HCT116 (cell line): ENCODE results near the gene ABHD14A. TPM values are rescaled to one million over a fixed set of nuclear protein-coding genes. Genes with fewer than 3 reads are reported as not detected.

Source experiments
- ATAC-seq: fragments of 200-7000 bp; cut with Tn5 transposase; 2 replicates; pipeline ENCODE4 v1.9.1; 2020; ENCODE audit warnings: mild to moderate bottlenecking, moderate library complexity
- BruUV-seq: library from RNA; stranded (reverse); fragments of 400-500 nt; replicated peaks from 2 replicates; lab custom pipeline; 2021; lab: Mats Ljungman, UMichigan
- CTCF ChIA-PET: fragments of 300-600 bp; sonication (Branson Sonifier 250); formaldehyde crosslinking; loops from one replicate; lab custom pipeline; 2021; ENCODE audit warnings: antibody characterized with exemption; lab: Charles Lee
- POLR2A ChIA-PET: fragments of 300-600, 350-600 bp; sonication (Branson Sonifier 250); formaldehyde crosslinking; loops from one replicate; lab custom pipeline; 2021; ENCODE audit warnings: antibody characterized with exemption; lab: Charles Lee
- RAD21 ChIA-PET, 2 experiments: fragments of 300-600 bp; sonication (Branson Sonifier 250); formaldehyde crosslinking; loops; one replicate each; lab custom pipeline; 2023; ENCODE audit warnings: low total read pairs in 2 of 2; ENCODE audit not compliant: uncharacterized antibody in 2 of 2, unreplicated experiment in 2 of 2, low non-redundant PET in 1 of 2; lab: Charles Lee
- DNase-seq: peaks from one replicate; pipeline ENCODE4 v3.0.0-alpha.2; 2010; ENCODE audit warnings: low read depth, low spot score
- H2AFZ ChIP-seq: fragments of 200-600 bp; shearing (Covaris generic), sonication (generic); 2 replicates; pipeline ENCODE4 v1.6.1; 2017; ENCODE audit warnings: low read depth, mixed run types, mixed read lengths, antibody characterized with exemption, low read length; ENCODE audit not compliant: poor library complexity, severe bottlenecking
- H3K27ac ChIP-seq: 2 replicates; pipeline ENCODE4 v1.5.1; 2012; ENCODE audit warnings: low read depth, low read length
- H3K27me3 ChIP-seq: fragments of 200-600 bp; sonication (generic); 2 replicates; pipeline ENCODE4 v1.6.1; 2016; ENCODE audit warnings: mixed run types, low read length, mixed read lengths; ENCODE audit not compliant: insufficient read depth
- H3K36me3 ChIP-seq, 2 experiments: fragments of 200-500 bp in 1 of 2; fragments of 200-600 bp in 1 of 2; sonication (Bioruptor generic) in 1 of 2; sonication (generic) in 1 of 2; 2 replicates each; pipeline versions ENCODE4 v1.5.1 to v1.6.1; 2014 to 2016; ENCODE audit warnings: low read length in 2 of 2, inconsistent platforms in 1 of 2, mixed read lengths in 1 of 2, mixed run types in 1 of 2; ENCODE audit not compliant: insufficient read depth in 2 of 2, control insufficient read depth in 1 of 2
- H3K4me1 ChIP-seq, 2 experiments: fragments of 200-600 bp in 1 of 2; sonication (generic) in 1 of 2; 2 replicates each; pipeline versions ENCODE4 v1.5.1 to v1.6.1; 2012 to 2017; ENCODE audit warnings: low read length in 2 of 2, inconsistent platforms in 1 of 2, mild to moderate bottlenecking in 1 of 2, mixed read lengths in 1 of 2, mixed run types in 1 of 2, moderate library complexity in 1 of 2; ENCODE audit not compliant: insufficient read depth in 2 of 2, control insufficient read depth in 1 of 2
- H3K4me2 ChIP-seq: fragments of 200-600 bp; sonication (generic); 2 replicates; pipeline ENCODE4 v1.6.1; 2017; ENCODE audit warnings: mixed run types, low read length, mixed read lengths
- H3K4me3 ChIP-seq, 2 experiments: fragments of 200-600 bp in 1 of 2; sonication (generic) in 1 of 2; replicated peaks in 1 of 2; 2 replicates each; pipeline ENCODE4 v1.5.1; 2011 to 2016; ENCODE audit warnings: low read length in 2 of 2, control low read depth in 1 of 2, low read depth in 1 of 2, mild to moderate bottlenecking in 1 of 2, mixed read lengths in 1 of 2, mixed run types in 1 of 2
- H3K79me2 ChIP-seq: fragments of 200-600 bp; sonication (generic); 2 replicates; pipeline ENCODE4 v1.6.1; 2017; ENCODE audit warnings: mild to moderate bottlenecking, mixed run types, low read length, moderate library complexity, mixed read lengths; ENCODE audit not compliant: insufficient read depth
- H3K9ac ChIP-seq: fragments of 200-600 bp; sonication (generic); 2 replicates; pipeline ENCODE4 v1.6.1; 2016; ENCODE audit warnings: low read length, mixed read lengths
- H3K9me2 ChIP-seq: fragments of 200-600 bp; sonication (generic), shearing (Covaris generic); 2 replicates; pipeline ENCODE4 v1.6.1; 2017; ENCODE audit warnings: mixed run types, mild to moderate bottlenecking, moderate library complexity; ENCODE audit not compliant: insufficient read depth
- H3K9me3 ChIP-seq, 2 experiments: fragments of 200-500 bp in 1 of 2; fragments of 200-600 bp in 1 of 2; sonication (Bioruptor generic) in 1 of 2; sonication (generic) in 1 of 2; 2 replicates each; pipeline ENCODE4 v1.6.1; 2014 to 2017; ENCODE audit warnings: low read length in 2 of 2, mixed read lengths in 2 of 2, inconsistent platforms in 1 of 2, low read depth in 1 of 2, mild to moderate bottlenecking in 1 of 2, mixed run types in 1 of 2, moderate library complexity in 1 of 2; ENCODE audit not compliant: control insufficient read depth in 1 of 2, insufficient read depth in 1 of 2
- H4K20me1 ChIP-seq: fragments of 200-600 bp; sonication (generic), shearing (Covaris generic); 2 replicates; pipeline ENCODE4 v1.6.1; 2017; ENCODE audit warnings: mixed run types, mild to moderate bottlenecking, moderate library complexity; ENCODE audit not compliant: insufficient read depth
- ATF3 ChIP-seq: IDR thresholded peaks from 2 replicates; pipeline ENCODE4 v1.6.1; 2012
- CBX3 ChIP-seq: IDR thresholded peaks from 2 replicates; pipeline ENCODE4 v1.6.1; 2012; ENCODE audit warnings: low read depth
- CTCF ChIP-seq, 3 experiments: fragments of 200-600 bp in 1 of 3; sonication (generic) in 1 of 3; IDR thresholded peaks in 2 of 3; conservative IDR thresholded peaks in 1 of 3; 2 replicates each; pipeline ENCODE4 v1.5.1; 2012 to 2017; ENCODE audit warnings: low read depth in 2 of 3, low read length in 2 of 3, antibody characterized with exemption in 1 of 3, borderline replicate concordance in 1 of 3, control low read depth in 1 of 3, mild to moderate bottlenecking in 1 of 3, mixed read lengths in 1 of 3, mixed run types in 1 of 3, moderate library complexity in 1 of 3; ENCODE audit not compliant: insufficient read depth in 1 of 3
- ELF1 ChIP-seq: IDR thresholded peaks from 2 replicates; pipeline ENCODE4 v1.6.1; 2012; ENCODE audit warnings: low read depth, borderline replicate concordance
- EZH2 ChIP-seq: fragments of 200-600 bp; sonication (generic); IDR thresholded peaks from 2 replicates; pipeline ENCODE4 v1.6.1; 2017; ENCODE audit warnings: antibody characterized with exemption, mixed run types
- EZH2phosphoT487 ChIP-seq: fragments of 200-600 bp; IDR thresholded peaks from 2 replicates; pipeline ENCODE4 v1.6.1; 2018; ENCODE audit warnings: antibody characterized with exemption, borderline replicate concordance
- POLR2AphosphoS5 ChIP-seq: IDR thresholded peaks from 2 replicates; pipeline ENCODE4 v1.6.1; 2011; ENCODE audit warnings: mild to moderate bottlenecking, low read depth, low read length, moderate library complexity
- REST ChIP-seq: IDR thresholded peaks from 2 replicates; pipeline ENCODE4 v1.6.1; 2012; ENCODE audit warnings: low read depth
- SIN3A ChIP-seq: IDR thresholded peaks from 2 replicates; pipeline ENCODE4 v1.6.1; 2012; ENCODE audit warnings: low read depth
- SP1 ChIP-seq: IDR thresholded peaks from 2 replicates; pipeline ENCODE4 v1.6.1; 2012; ENCODE audit warnings: low read depth
- SRF ChIP-seq: IDR thresholded peaks from 2 replicates; pipeline ENCODE4 v1.6.1; 2012; ENCODE audit warnings: low read depth
- TCF7L2 ChIP-seq: IDR thresholded peaks from 2 replicates; pipeline ENCODE4 v1.7.0; 2011; ENCODE audit warnings: borderline replicate concordance, inconsistent platforms; ENCODE audit not compliant: insufficient read depth, insufficient read length; ENCODE audit errors: extremely low read depth
- YY1 ChIP-seq: IDR thresholded peaks from 2 replicates; pipeline ENCODE4 v1.6.1; 2011; ENCODE audit warnings: low read length, low read depth, moderate library complexity, mild to moderate bottlenecking; ENCODE audit not compliant: insufficient replicate concordance; ENCODE audit errors: extremely low read depth
- ZBTB33 ChIP-seq: IDR thresholded peaks from 2 replicates; pipeline ENCODE4 v1.6.1; 2011; ENCODE audit warnings: mild to moderate bottlenecking, low read length, moderate library complexity; ENCODE audit not compliant: insufficient replicate concordance; ENCODE audit errors: extremely low read depth
- ZFX ChIP-seq: fragments of 450-650 bp; IDR thresholded peaks from 2 replicates; pipeline ENCODE4 v1.6.1; 2017
- ZNF274 ChIP-seq: fragments of 200-500 bp; sonication (Bioruptor generic); IDR thresholded peaks from 2 replicates; pipeline ENCODE4 v1.6.1; 2014; ENCODE audit warnings: mild to moderate bottlenecking, low read depth, low read length, inconsistent platforms
- intact Hi-C: fragments of 100-400 bp; cut with micrococcal nuclease; formaldehyde crosslinking; loops from 2 replicates; pipeline ENCODE4 v1.10.0; 2022
- total RNA-seq: library from RNA; stranded (reverse); gene quantifications from one replicate; pipeline ENCODE4 v1.2.1, GENCODE V29; 2021; ENCODE audit not compliant: unreplicated experiment

The ABHD14A gene
- total RNA-seq, 1 experiment from 2014 or later = 11.6 TPM

- TF ChIP-seq TCF7L2 (no peak), POLR2AphosphoS5 (no peak), SIN3A (no peak), ZNF274 (no peak), ATF3 (no peak)
Observed at GRCh38 chr3:51959651-51960050, 15.2 kb upstream of the ABHD14A start (continued).

- intact Hi-C loops = no loop called here
- H2AFZ ChIP-seq = no peak overlapping the region
- TF ChIP-seq SIN3A (no peak), EZH2 (no peak), EZH2phosphoT487 (no peak), CBX3 (no peak), ZBTB33 (no peak), TCF7L2 (no peak), POLR2AphosphoS5 (no peak), ZFX (no peak), ZNF274 (no peak), CTCF (IDR thresholded peaks at IDR 0.05 in 2 of 3, conservative IDR thresholded peaks at IDR 0.05 in 1 of 3; ENCODE audit: borderline replicate concordance in 1 of 3, insufficient read depth in 1 of 3, low read depth in 2 of 3, low read length in 2 of 3) (no peak), ELF1 (no peak), SP1 (no peak), REST (no peak), SRF (no peak), YY1 (no peak)
- ATAC-seq (no peak), DNase-seq (no peak)
- no peaks in the 10 kb centered on the region for H3K4me1 ChIP-seq
- no peaks in the 10 kb centered on the region for H3K79me2 ChIP-seq
- 0 out of 4 replicates have a peak, but pooled peaks cover 0 to 3% of the 10 kb centered on the region in 2 experiments for H3K36me3 ChIP-seq
- H3K4me3 ChIP-seq = no peak overlapping the region
- no peaks in the 10 kb centered on the region for H3K9me3 ChIP-seq
- no TSS peak for BruUV-seq
- no peak overlapping the region for H3K27ac ChIP-seq
- ChIA-PET POLR2A (no interaction called here), CTCF (no interaction called here), RAD21 (no interaction called here)
- no peaks in the 10 kb centered on the region for H3K27me3 ChIP-seq
- H3K9ac ChIP-seq = no peak overlapping the region
- no peaks in the 10 kb centered on the region for H4K20me1 ChIP-seq
- no peaks in the 10 kb centered on the region for H3K9me2 ChIP-seq
- H3K4me2 ChIP-seq = no peak overlapping the region
Observed at GRCh38 chr3:51960386-51960785, 14.5 kb upstream of the ABHD14A start.
